Posterior vena cava (tissue), 2 donors: ENCODE results near the gene TBC1D22A. TPM values are rescaled to one million over a fixed set of nuclear protein-coding genes. Genes with fewer than 3 reads are reported as not detected.
"Not testable (repeated sequence)": the region's sequence is repeated elsewhere in the genome, so short reads cannot be mapped to it uniquely, and the experiment has no call there.

Experiments
- DNase-seq: peaks from one replicate; pipeline ENCODE4 v3.0.0-alpha.2; 2020; ENCODE audit warnings: low spot score
- intact Hi-C, 2 donors: fragments of 100-400 bp; cut with DNase I; formaldehyde crosslinking; loops; one replicate each; pipeline versions ENCODE4 v1.14.1 to v1.14.2; 2022 to 2023
- total RNA-seq, 2 donors: library from RNA; stranded (reverse); fragmentation: NEBNext Ultra II Directional; extraction: Animal tissue kit (Norgen Biotek cat#: 25700); gene quantifications; one replicate each; pipeline ENCODE4 v1.2.1, GENCODE V29; 2021
- donor health status: DM: yes; HTN: yes; CAD: no.
- donor health status: DM: yes; HTN: yes; CAD: no.

Gene TBC1D22A
- total RNA-seq, 2 donors from 2014 or later: 19.3 to 21.7 TPM

DNA sequence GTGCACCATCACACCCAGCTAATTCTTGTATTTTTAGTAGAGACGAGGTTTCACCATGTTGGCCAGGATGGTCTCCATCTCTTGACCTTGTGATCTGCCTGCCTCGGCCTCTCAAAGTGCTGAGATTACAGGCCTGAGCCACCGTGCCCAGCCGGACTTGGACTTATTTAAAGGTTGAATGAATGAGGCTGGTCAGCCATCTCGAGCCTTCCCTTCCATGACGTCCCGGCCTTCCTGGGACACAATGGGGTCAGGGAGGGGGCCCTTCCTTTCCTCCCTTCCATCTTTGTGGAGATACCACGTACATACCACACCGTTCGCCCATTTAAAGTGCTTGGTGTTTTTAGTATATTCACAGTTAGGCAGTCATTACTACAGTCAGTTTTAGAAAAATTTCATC lies 19.8 kb downstream of the TBC1D22A start:
- DNase-seq, intact Hi-C loops: not testable (repeated sequence)

DNA sequence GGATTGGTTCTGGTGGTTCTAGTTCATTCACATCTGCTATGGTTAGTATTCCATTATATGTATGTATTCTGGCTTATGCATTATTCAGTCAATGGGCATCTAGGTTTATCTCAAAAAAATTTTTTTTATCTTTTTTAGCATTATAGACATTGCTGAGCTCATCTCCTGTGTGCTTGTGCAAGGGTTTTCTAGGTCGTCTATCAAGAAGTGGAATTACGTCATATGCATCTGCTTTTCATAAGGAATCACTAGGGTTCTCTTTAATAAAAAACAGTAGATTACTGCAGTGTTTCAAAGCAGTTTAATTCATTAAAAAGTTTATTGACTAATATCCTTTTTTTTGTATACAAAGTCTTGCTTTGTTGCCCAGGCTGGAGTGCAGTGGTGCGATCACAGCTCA lies 21.3 kb downstream of the TBC1D22A start:
- DNase-seq: no peak
- intact Hi-C loops: no loop called here

DNA sequence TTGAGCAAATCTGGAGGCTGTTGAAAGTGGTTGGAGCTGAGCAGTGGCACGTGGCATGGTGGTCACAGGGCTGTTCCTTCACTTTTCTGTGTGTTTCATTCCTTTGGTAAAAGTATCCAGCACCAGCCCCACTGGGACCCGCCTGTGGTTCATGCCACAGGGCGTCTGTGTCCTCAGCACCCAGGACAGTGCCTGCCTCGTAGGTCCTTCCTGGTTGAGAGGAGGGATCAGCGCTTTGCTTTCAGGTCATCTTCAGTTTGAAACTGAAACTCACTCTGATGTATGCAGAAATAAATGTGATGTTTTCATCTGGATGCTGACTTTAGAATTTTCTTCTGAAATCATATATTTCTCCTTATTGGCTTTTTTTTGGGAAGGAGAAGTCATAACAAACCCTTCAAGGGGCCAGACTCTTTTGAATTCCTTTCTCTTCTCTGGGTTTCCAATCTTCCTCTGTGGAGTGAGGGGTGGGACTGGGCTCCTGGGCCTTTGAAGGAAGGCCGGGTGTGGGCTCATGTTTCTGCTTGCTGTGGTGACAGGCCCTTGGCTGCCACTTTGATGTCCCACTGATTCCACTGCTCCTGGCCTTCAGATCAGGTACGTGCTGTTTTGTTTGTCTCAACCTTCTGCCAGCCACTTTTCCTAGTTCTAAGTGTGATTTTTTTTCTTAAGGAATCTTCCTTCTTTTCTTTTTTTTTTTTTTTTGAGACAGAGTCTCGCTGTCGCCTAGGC lies 26.2 kb downstream of the TBC1D22A start:
- intact Hi-C loops: no loop called here
- DNase-seq: no peak

DNA sequence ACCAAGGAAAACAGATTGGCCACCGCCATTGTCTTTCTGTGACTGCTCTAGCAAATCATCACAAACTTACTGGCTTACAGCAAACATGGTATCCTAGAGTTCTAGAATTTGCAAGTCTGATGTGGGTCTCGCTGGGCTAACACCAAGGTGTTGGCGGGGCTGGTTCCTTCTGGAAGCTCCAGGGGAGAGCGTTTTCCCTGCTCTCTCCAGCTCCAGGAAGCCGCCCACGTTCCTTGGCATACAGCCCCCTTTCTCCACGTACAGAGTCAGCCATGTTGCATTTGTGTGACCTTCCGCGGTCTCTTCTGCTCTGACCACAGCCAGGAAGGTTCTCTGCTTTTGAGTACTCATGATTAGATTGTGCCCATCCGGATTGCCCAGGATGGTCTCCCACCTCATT lies 27.5 kb downstream of the TBC1D22A start:
- DNase-seq: no peak
- intact Hi-C loops: no loop called here

GRCh38 chr22:46791201-46791731 lies 28.8 kb downstream of the TBC1D22A start:
- intact Hi-C loops: no loop called here
- DNase-seq: no peak

- intact Hi-C loops: no loop called here
- no peak for DNase-seq
Observed at GRCh38 chr22:46792061-46792796, 29.8 kb downstream of the TBC1D22A start.

DNA sequence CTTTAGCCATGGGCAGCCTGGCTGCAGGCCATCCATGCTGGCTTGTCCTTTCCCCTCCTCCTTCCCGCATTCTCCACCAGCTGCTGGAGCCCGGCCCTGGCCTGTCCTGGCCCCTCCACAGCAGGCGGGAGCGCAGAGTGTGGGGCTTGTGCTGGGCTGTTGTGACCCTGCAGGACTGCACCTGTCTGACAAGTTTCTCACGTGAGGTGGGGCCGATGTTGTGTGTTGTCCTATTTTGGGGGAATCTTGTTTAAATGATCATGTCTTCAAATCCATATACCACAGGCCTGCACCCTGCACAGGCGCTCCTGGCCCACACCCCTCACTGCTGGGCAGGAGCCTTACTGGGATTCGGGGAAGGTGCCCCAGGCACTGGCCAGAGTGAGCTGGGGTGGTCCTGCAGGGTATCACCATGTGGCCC lies 30.4 kb downstream of the TBC1D22A start:
- intact Hi-C loops: no loop called here
- DNase-seq: no peak

GRCh38 chr22:46793497-46793896 lies 31.0 kb downstream of the TBC1D22A start:
- intact Hi-C loops: no loop called here
- DNase-seq: no peak

- intact Hi-C loops: no loop called here
- DNase-seq: no peak
Observed at GRCh38 chr22:46794067-46794466, 31.6 kb downstream of the TBC1D22A start.

GRCh38 chr22:46794491-46794890 lies 32.0 kb downstream of the TBC1D22A start:
- intact Hi-C loops: no loop called here
- DNase-seq: no peak

- no peak for DNase-seq
- intact Hi-C loops: no loop called here
Observed at GRCh38 chr22:46795140-46795539, 32.7 kb downstream of the TBC1D22A start.

DNA sequence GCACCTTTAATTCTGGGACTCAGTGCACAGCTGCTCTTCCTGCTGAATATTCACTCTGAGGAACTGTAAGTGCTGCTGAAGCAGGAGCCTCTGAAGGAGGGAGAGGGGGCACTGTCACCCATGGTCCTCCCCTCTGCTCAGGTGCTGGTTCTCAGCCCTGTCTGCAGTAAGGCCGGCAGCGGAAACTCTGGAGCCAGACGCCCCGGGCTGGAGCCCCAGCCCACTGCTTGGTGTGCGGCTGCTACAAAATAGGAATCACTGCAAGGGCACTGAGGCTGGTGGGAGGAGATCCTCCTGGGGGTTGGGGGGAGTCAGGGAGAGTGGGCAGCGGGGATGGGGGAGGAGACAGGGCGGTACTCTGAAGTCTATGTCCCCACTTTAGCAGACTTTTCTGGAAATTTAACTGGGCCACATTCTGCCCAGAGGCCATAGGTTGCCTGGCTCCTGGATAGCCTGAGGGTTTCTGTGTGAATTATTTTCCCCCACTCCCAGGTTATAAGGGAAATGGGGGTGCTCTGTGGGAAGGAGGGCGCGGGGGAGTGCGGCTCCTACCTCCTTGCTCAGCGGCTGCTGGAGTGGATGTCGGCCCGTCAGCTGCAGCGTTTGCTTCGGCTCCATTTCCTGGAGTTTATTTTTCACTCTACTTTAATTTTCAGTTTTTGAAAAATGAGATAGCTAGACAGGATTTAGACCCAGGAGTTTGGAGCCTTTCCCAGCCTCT lies 33.6 kb downstream of the TBC1D22A start:
- intact Hi-C loops: no loop called here
- no peak for DNase-seq

GRCh38 chr22:46796566-46797195 lies 34.2 kb downstream of the TBC1D22A start:
- DNase-seq: no peak
- intact Hi-C loops: no loop called here

DNA sequence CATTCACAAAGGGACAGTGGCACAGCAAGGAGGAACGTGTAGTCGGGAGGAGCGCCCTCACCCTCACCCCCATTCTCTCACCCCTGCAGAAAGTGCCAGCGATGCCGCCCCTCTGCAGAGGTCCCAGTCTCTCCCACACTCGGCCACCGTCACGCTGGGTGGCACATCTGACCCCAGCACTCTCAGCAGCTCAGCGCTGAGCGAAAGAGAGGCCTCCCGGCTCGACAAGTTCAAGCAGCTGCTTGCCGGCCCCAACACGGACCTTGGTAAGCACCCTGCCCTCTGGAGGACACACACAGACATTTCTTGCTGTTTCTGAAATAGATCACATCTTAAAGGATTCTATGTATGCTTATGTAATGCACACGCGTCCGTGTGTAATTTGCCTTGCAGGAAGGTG lies 34.9 kb downstream of the TBC1D22A start:
- no peak for DNase-seq
- intact Hi-C loops: no loop called here

GRCh38 chr22:46798041-46798365 lies 35.6 kb downstream of the TBC1D22A start:
- DNase-seq: no peak
- intact Hi-C loops: no loop called here

GRCh38 chr22:46798366-46799350 lies 36.2 kb downstream of the TBC1D22A start:
- DNase-seq: peak; percentile 91
- intact Hi-C loops: no loop called here

DNA sequence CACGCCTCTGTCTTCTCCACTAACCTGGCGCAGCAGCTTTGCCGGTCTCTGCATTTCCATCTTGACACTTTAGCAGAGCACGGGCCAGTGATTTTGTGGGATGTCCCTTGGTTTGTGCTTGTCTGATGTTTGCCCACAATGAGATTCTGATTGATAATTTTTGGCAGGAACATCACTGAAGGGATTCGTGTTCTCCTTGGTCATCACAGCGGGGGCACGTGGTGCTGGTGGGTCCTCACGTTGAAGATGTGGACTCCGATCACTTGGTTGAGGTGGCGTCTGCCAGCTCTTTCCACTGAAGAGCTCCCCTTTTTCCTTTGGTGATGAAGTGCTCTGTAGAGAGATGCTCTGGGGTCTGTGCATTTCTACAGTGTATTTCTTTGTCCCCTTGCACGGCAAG lies 37.2 kb downstream of the TBC1D22A start:
- no peak for DNase-seq
- intact Hi-C loops: loop anchor here in 1 of 2 donors (5.0 kb wide), 1 partner anchor 603 kb away; no protein-coding TSS in a partner anchor

- intact Hi-C loops: loop anchor here in 1 of 2 donors (5.0 kb wide), 1 partner anchor 602 kb away; no protein-coding TSS in a partner anchor
- DNase-seq: no peak
Observed at GRCh38 chr22:46800102-46800857, 37.8 kb downstream of the TBC1D22A start.
